Activated T-helper 2 cell treated with anti-CD3 and anti-CD28 coated beads, Interferon-gamma antibody, Interleukin-2, Interleukin-4, amounts not matched to agents 10 μg/mL and 5 μg/mL and 100 μg/mL, durations not matched to agents 14 hours and 24 hours and 36 hours (primary cell): ENCODE results near the gene HINFP. TPM values are rescaled to one million over a fixed set of nuclear protein-coding genes. Genes with fewer than 3 reads are reported as not detected.
"Not testable (repeated sequence)": the region's sequence is repeated elsewhere in the genome, so short reads cannot be mapped to it uniquely, and the experiment has no call there.

ENCODE experiments used
- DNase-seq: peaks from one replicate; pipeline ENCODE4 v3.0.0; 2021; ENCODE audit warnings: low spot score
- H3K27ac Mint-ChIP-seq: one replicate; pipeline ENCODE4 v1.8.0; 2021; ENCODE audit warnings: mixed read lengths
- H3K27me3 Mint-ChIP-seq: one replicate; pipeline ENCODE4 v1.8.0; 2021; ENCODE audit warnings: low read depth, mixed read lengths
- H3K36me3 Mint-ChIP-seq: one replicate; pipeline ENCODE4 v1.8.0; 2021; ENCODE audit warnings: low read depth, mixed read lengths
- H3K4me1 Mint-ChIP-seq: one replicate; pipeline ENCODE4 v1.8.0; 2021; ENCODE audit warnings: low read depth, mixed read lengths
- H3K4me3 Mint-ChIP-seq: one replicate; pipeline ENCODE4 v1.8.0; 2021; ENCODE audit warnings: low read depth, mild to moderate bottlenecking, moderate library complexity, mixed read lengths
- H3K9me3 Mint-ChIP-seq: one replicate; pipeline ENCODE4 v1.8.0; 2021; ENCODE audit warnings: mixed read lengths
- intact Hi-C: fragments of 100-400 bp; cut with micrococcal nuclease; formaldehyde crosslinking; loops from one replicate; pipeline ENCODE4 v1.15.1; 2023
- total RNA-seq: library from RNA; stranded (reverse); gene quantifications from 2 replicates; pipeline ENCODE4 v1.2.3, GENCODE V29; 2022

The HINFP gene
- total RNA-seq, 1 donor from 2014 or later: 29.8 TPM

DNA sequence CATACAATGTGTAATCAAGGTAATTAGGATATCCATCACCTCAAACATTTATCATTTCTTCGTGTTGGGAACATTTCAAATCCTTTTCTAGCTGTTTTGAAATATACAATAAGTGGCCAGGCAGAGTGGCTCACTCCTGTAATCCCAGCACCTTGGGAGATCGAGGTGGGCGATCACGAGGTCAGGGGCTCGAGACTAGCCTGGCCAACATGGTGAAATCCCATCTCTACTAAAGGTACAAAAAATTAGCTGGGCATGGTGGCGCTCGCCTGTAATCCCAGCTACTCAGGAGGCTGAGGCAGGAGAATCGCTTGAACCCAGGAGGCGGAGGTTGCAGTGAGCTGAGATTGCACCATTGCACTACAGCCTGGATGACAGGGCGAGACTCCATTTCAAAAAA, 17.9 kb downstream of the HINFP start:
- peaks cover 23% of the 10 kb centered on the region for H3K27me3 Mint-ChIP-seq
- H3K4me1 Mint-ChIP-seq, H3K27ac Mint-ChIP-seq, intact Hi-C loops, H3K4me3 Mint-ChIP-seq, DNase-seq, H3K36me3 Mint-ChIP-seq, H3K9me3 Mint-ChIP-seq: not testable (repeated sequence)

DNA sequence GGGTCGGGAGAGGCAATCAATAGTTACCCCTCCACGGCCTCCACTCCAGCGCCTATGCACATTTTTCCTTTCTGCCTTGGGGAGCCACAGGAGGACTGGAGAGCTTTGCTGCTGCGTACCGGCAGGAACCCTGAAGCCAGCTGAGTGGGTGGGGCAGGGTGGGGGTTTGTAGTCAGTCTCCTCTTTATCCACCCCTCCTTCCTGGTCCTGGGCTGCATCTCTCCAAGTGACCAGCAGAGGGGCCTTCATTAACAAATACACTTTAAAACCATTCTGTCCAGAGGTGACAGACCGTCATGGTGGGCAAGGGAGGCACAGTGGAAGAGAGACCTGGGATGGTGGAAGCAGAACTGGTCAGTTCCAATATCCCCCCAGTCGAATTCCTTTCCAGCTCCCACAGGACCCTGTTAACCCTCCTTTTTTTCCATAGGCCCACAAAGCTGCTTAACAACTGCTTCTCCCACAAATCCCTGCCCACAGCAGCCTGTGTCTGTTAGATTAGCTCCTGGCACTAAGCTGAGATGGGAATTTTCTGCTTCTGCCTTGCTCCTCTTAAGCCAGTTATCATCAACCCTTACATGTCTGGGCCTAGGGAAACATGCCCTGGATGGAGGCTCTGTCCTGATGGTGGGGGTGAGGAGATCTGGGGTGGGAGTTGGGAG, 23.6 kb downstream of the HINFP start:
- no peak for DNase-seq
- H3K36me3 Mint-ChIP-seq: no peaks in the 10 kb centered on the region
- no peaks in the 10 kb centered on the region for H3K9me3 Mint-ChIP-seq
- no peak overlapping the region for H3K27ac Mint-ChIP-seq
- peaks cover 2% of the 10 kb centered on the region for H3K4me1 Mint-ChIP-seq
- H3K4me3 Mint-ChIP-seq: no peak overlapping the region
- intact Hi-C loops: loop anchor here (2.0 kb wide), 1 partner anchor 52 kb away; no protein-coding TSS in a partner anchor
- H3K27me3 Mint-ChIP-seq: peaks cover 46% of the 10 kb centered on the region

DNA sequence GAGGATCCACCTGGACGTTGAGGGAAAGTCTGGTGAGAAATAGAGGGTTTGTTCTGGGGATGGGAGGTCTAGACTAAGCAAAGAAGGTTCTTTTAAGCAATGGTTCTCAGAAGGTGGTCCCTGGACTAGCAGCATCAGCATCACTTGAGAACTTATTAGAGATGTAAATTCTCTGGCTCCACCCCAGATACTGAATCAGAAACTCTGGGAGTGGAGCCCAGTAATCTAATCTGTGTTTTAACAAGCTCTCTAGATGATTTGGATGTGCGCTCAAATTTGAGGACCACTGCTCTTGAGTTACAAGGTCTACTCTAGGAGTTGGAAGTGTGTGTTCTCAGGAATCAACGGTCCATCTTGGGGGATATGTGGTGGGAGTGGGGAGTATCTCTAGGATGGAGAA, 24.2 kb downstream of the HINFP start:
- Mint-ChIP-seq H3K9me3 (no peaks in the 10 kb centered on the region), H3K4me3 (no peak overlapping the region), H3K36me3 (no peaks in the 10 kb centered on the region), H3K4me1 (peaks cover 2% of the 10 kb centered on the region), H3K27ac (no peak overlapping the region), H3K27me3 (peaks cover 52% of the 10 kb centered on the region)
- DNase-seq: no peak
- intact Hi-C loops: loop anchor here (2.0 kb wide), 1 partner anchor 51 kb away; no protein-coding TSS in a partner anchor

DNA sequence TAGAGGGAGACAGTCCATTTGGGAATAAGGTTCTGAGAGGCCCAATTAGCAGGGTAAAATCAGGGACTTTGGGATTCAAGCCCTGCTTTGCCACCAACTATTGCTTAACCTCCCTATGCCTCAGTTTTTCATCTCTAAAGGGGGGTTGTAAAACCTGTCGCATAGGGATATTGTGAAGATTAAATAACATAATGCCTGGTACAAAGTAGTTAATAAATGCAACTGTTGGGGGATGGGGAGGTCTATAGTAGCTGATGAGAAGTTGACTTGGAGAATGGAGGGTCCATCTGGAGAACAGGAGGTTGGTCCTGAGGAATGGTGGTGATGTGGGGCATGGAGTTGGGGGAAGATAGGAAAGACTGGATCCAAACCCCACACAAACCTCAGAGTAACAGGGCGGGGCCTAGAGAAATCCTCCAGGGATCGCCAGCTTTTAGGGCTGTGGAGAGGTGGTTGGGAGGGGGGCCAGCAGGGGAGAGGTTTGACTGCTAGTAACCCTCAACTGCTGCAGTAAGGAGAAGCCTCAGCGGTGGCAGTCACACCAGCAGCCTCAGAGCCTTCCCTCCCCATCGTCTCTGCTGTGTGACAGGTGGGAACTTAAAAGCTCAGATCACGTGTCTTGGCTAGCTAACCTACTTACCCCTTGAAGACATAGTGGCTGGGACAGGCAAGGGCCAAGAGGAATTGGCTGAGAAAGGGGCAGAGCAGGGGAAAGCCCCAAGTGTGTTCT, 26.4 kb downstream of the HINFP start:
- H3K4me1 Mint-ChIP-seq: peaks cover 2% of the 10 kb centered on the region
- H3K4me3 Mint-ChIP-seq: peak overlapping the region; percentile 64
- no peak for DNase-seq
- H3K27ac Mint-ChIP-seq: no peak overlapping the region
- intact Hi-C loops: no loop called here
- H3K9me3 Mint-ChIP-seq: no peaks in the 10 kb centered on the region
- no peaks in the 10 kb centered on the region for H3K36me3 Mint-ChIP-seq
- peaks cover 65% of the 10 kb centered on the region for H3K27me3 Mint-ChIP-seq

DNA sequence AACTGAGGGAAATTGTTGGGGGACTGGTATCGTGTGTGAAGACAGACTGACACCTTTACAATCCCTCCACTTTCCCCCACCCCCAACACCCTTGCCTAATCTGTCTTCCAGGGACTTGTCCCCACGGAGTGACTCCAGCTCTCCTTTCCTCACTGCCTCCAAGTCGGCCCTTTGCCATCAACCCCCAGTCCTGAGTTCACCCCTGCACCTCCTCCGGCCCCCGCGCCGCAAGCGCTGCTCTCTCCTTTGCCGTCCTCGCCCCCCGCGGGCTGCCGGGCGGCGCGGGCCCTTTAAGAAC, 27.3 kb downstream of the HINFP start:
- H3K4me1 Mint-ChIP-seq: peaks cover 2% of the 10 kb centered on the region
- H3K4me3 Mint-ChIP-seq: peak overlapping the region; percentile 64
- no peak for DNase-seq
- peaks cover 61% of the 10 kb centered on the region for H3K27me3 Mint-ChIP-seq
- H3K9me3 Mint-ChIP-seq: no peaks in the 10 kb centered on the region
- no peak overlapping the region for H3K27ac Mint-ChIP-seq
- intact Hi-C loops: no loop called here
- no peaks in the 10 kb centered on the region for H3K36me3 Mint-ChIP-seq

DNA sequence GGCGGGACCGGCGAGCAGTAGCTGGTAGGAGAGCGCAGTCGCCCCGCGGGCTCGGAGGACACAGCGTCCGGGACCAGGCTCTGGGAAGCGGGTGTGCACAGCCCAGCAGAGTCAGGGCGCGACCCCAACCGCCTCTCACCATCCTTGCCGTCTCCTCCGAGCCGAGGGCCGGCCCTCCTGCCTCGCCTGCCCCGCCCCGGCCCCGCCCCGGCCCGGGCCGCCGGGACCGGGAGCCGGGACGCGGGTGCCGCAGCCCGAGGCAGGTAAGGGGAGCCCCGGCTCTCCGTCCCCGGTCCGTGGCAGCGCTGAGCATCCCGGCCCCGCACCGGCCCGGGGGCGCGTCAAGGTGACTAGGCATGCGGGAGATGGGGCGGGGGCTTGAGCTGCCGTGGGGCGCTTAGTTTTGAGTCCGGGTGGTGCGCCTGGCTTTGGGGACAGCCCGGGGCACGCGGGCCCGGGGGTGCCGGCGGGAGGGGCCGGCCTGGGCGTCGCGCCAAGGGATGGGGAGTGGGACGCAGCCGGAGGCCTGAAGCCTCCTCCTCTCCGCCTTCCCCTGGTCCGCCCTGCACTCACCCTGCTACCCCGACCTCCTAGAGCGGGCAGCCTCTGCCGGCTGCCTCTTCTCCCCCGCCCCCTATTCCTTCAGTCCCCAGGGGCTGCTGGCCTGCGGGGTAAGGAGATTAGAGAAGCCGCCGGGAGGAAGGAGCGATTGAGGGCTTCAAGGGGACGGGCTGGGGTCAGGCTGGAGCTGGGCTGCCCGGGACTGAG, 27.8 kb downstream of the HINFP start, which contains the start of gene ABCG4:
Gene ABCG4, plus strand, starts transcription at position 35 of the 768 bp plus-strand sequence. CDS start 914 bp downstream, outside the sequence.
- H3K4me1 Mint-ChIP-seq: peaks cover 2% of the 10 kb centered on the region
- DNase-seq: no peak
- intact Hi-C loops: no loop called here
- no peaks in the 10 kb centered on the region for H3K9me3 Mint-ChIP-seq
- no peaks in the 10 kb centered on the region for H3K36me3 Mint-ChIP-seq
- peak within 1 kb of the TSS; percentile 64 for H3K4me3 Mint-ChIP-seq
- H3K27me3 Mint-ChIP-seq: peaks cover 59% of the 10 kb centered on the region
- no peak within 1 kb of the TSS for H3K27ac Mint-ChIP-seq

DNA sequence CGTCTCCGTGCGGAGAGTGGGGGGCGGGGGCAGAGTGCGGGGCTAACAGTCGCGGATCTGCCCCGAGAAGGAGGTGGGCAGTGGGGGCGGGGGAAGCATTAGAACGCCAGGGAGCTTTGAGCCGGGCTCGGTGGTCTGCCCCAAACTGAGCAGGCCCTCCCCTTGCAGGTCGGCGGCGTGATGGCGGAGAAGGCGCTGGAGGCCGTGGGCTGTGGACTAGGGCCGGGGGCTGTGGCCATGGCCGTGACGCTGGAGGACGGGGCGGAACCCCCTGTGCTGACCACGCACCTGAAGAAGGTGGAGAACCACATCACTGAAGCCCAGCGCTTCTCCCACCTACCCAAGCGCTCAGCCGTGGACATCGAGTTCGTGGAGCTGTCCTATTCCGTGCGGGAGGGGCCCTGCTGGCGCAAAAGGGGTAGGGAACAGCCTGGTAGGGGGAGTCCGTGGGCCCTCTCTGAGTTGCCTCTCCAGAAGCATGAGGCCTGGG, 28.5 kb downstream of the HINFP start:
- no peak for DNase-seq
- Mint-ChIP-seq H3K4me1 (peaks cover 2% of the 10 kb centered on the region), H3K27ac (no peak overlapping the region), H3K4me3 (no peak overlapping the region), H3K9me3 (no peaks in the 10 kb centered on the region), H3K36me3 (no peaks in the 10 kb centered on the region), H3K27me3 (peaks cover 59% of the 10 kb centered on the region)
- intact Hi-C loops: no loop called here

DNA sequence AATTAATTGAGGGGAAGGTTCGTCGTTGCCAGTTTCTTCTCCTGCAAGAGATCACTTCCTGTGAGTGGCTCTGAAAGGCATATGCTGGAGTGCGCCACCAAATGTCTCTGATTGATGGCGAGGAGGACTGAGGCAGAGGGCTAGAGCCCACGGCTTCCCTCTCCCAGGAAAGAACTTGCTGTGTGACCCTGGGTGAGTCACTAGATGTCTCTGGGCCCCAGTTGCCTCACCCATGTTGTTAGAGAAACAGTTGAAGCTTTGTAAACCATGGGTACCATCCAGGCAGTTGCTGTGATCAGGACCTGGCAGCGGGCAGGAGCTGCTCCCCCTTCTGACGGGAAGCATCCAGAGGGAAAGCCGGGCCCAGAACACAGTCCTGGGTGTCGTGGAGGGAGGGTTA, 30.7 kb downstream of the HINFP start:
- peaks cover 53% of the 10 kb centered on the region for H3K27me3 Mint-ChIP-seq
- peaks cover 2% of the 10 kb centered on the region for H3K4me1 Mint-ChIP-seq
- H3K36me3 Mint-ChIP-seq: no peaks in the 10 kb centered on the region
- DNase-seq: no peak
- H3K4me3 Mint-ChIP-seq: no peak overlapping the region
- H3K27ac Mint-ChIP-seq: no peak overlapping the region
- intact Hi-C loops: no loop called here
- no peaks in the 10 kb centered on the region for H3K9me3 Mint-ChIP-seq

DNA sequence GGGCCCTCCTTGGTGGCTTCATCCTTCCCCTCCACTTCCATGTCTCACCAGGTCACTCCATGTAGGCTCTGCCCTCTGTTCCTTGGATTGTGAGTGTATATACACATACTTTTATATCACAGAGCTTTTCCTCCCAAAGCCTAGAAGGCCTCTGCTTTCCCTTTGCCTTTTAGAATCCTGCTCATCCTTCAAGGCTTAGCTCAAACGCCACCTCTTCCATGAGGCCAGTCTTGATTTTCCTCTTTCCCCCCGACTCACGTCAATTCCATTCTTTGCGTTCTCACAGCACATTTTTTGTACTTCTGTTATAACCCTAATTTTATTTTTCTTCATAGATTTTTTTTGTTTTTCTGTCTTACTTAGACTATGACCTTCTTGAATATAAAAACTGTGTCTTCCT, 31.2 kb downstream of the HINFP start:
- Mint-ChIP-seq H3K27ac (no peak overlapping the region), H3K27me3 (peaks cover 47% of the 10 kb centered on the region), H3K4me1 (peaks cover 2% of the 10 kb centered on the region), H3K4me3 (no peak overlapping the region), H3K9me3 (no peaks in the 10 kb centered on the region), H3K36me3 (no peaks in the 10 kb centered on the region)
- intact Hi-C loops: no loop called here
- DNase-seq: no peak

DNA sequence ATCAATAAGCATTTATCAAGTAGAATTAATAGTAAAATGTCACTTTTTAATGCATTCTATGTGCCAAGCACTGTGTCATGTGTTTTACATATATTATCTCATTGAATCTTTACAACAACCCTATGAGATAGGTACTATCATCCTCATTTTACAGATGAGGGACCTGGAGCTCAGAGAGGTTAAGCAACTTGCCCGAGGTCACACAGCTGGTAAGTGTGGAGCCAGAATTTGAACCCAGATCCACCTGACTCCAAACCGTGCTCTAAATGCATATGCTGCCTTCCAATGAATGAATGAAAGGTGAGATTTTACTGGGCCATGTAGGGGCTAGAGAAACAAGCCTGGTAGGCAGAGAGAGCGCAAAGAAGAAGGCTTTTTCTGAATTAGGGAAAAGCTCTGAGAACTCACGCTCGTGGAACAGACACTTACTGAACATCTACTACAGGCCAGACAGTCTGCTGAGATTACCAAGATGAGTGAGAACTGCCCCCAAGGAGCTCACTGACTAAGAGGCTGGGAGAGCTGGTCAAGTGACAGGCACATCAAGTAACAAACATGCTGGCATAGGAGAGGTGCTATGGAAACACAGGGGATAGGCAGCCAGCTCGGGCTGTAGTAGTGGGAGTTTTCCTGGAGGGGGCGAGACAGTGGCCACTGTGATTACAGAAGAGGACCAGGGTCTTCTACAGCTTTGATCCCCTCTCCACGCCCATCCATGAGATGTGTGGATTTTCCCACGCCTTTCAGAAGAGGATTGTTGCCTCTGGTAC, 31.9 kb downstream of the HINFP start:
- Mint-ChIP-seq H3K27ac (no peak overlapping the region), H3K36me3 (no peaks in the 10 kb centered on the region), H3K27me3 (peaks cover 41% of the 10 kb centered on the region), H3K4me3 (no peak overlapping the region), H3K9me3 (no peaks in the 10 kb centered on the region), H3K4me1 (no peaks in the 10 kb centered on the region)
- intact Hi-C loops: no loop called here
- DNase-seq: no peak

DNA sequence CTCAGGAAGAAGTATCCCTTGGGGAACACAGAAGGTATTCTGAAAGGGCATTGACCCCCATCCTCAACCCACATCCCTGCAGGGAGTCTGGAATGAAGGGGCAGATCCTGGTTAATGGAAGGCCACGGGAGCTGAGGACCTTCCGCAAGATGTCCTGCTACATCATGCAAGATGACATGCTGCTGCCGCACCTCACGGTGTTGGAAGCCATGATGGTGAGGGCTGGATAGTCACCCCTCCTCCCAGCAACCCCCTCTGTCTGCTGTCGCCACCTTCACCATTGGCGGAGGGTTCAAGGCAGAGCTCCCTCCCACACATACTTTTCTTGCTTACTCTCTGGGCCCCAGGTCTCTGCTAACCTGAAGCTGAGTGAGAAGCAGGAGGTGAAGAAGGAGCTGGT, 32.8 kb downstream of the HINFP start:
- Mint-ChIP-seq H3K4me3 (no peak overlapping the region), H3K4me1 (no peaks in the 10 kb centered on the region), H3K9me3 (no peaks in the 10 kb centered on the region), H3K27ac (no peak overlapping the region), H3K27me3 (peaks cover 36% of the 10 kb centered on the region), H3K36me3 (no peaks in the 10 kb centered on the region)
- intact Hi-C loops: no loop called here
- DNase-seq: no peak

DNA sequence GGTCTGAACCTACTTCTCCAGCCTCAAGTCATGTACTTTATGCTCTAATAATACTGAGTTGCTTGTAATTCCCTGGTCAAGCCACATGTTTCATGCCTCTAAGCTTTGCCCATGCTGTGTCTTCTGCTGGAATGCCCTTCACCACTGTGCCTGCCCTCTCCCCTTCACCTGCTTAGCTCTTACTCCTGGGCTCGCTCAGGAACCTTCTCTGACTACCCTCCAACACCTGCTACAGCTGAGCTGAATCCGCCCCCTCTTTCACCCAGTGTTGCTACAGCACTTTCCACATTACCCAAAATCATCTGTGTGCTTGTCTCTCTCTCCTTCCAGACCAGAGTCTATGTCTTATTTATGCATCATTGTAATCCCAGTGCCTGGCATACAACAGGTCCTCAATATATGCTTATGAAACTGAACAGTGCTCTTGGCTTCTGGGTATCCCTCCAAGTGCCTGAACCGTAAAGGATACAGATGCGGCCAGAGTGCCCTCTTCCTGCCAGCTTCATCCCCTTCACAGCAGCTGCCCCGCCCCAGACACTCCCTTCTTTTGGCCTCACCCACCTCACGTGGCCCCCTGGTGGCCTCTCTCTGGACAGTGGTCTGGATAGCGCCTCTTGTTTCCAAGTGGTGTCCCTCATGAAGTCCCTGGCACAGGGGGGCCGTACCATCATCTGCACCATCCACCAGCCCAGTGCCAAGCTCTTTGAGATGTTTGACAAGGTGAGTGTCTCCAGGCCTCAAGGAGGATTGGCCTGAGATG, 34.5 kb downstream of the HINFP start:
- DNase-seq: no peak
- intact Hi-C loops: no loop called here
- no peaks in the 10 kb centered on the region for H3K36me3 Mint-ChIP-seq
- H3K27me3 Mint-ChIP-seq: peaks cover 24% of the 10 kb centered on the region
- H3K4me3 Mint-ChIP-seq: no peak overlapping the region
- no peaks in the 10 kb centered on the region for H3K4me1 Mint-ChIP-seq
- no peak overlapping the region for H3K27ac Mint-ChIP-seq
- no peaks in the 10 kb centered on the region for H3K9me3 Mint-ChIP-seq
